ENCODE data around the gene C2orf72. TPM values are rescaled to one million over a fixed set of nuclear protein-coding genes. Genes with fewer than 3 reads are reported as not detected.

C2orf72 gene
- total and polyA plus RNA-seq, 2 donors (not counting 1 experiment from before 2014, with no cell fraction given), result not detected

GRCh38 chr2:231030725-231031124 lies 6.6 kb upstream of the C2orf72 start:
- H3K4me1 ChIP-seq (ENCODE audit: control insufficient read depth in 2 of 2, insufficient read depth in 2 of 2, low read length in 2 of 2), result peaks cover 7 to 8% of the 10 kb centered on the region in 2 donors
- no peaks in the 10 kb centered on the region for H3K9me3 Mint-ChIP-seq (ENCODE audit: insufficient read depth)
- peaks cover 0 to 10% (median under 1%) of the 10 kb centered on the region in 4 experiments for H3K27me3 ChIP-seq (replicated peaks in 1 of 4; ENCODE audit: control extremely low read depth in 1 of 4, control insufficient read depth in 3 of 4, insufficient read depth in 4 of 4, low read length in 3 of 4)
- DNase-seq (no peak), ATAC-seq (ENCODE audit: low read depth) (no peak)
- intact Hi-C loops (cut with micrococcal nuclease), result no loop called here
- peaks cover 9% of the 10 kb centered on the region for H3K4me1 Mint-ChIP-seq
- H4K20me1 ChIP-seq (ENCODE audit: control insufficient read depth, insufficient read depth, low read length, poor library complexity, severe bottlenecking), result no peaks in the 10 kb centered on the region
- H3K4me3 ChIP-seq (ENCODE audit: control extremely low read depth in 1 of 5, extremely low read depth in 1 of 5, insufficient read depth in 1 of 5, low read depth in 2 of 5, low read length in 4 of 5), result no peak overlapping the region
- WGBS (ENCODE audit: insufficient coverage), result 40% methylated on average over 1 of the region's 3 CpGs
- H3K4me2 ChIP-seq (replicated peaks; ENCODE audit: low read depth, low read length, poor library complexity, severe bottlenecking), result no peak overlapping the region
- H3K27me3 Mint-ChIP-seq, result peaks cover 14% of the 10 kb centered on the region
- ChIA-PET POLR2A (no interaction called here), CTCF (interaction anchor here (1.4 kb wide), 1 partner anchor 22 kb away, joined by 4 read pairs; no protein-coding TSS in a partner anchor)
- H3K9me3 ChIP-seq (ENCODE audit: control extremely low read depth in 1 of 3, control insufficient read depth in 2 of 3, insufficient read depth in 1 of 3, low read length in 2 of 3), result peaks cover 0 to 4% (median 0%) of the 10 kb centered on the region in 3 donors
- no peaks in the 10 kb centered on the region for H3K79me2 ChIP-seq (ENCODE audit: control insufficient read depth, insufficient read depth, low read length)
- H3K27ac ChIP-seq (ENCODE audit: low read length in 2 of 2), result no peak overlapping the region
- no peak overlapping the region for H3K27ac Mint-ChIP-seq
- no peaks in the 10 kb centered on the region for H3K36me3 ChIP-seq (replicated peaks in 1 of 2; ENCODE audit: control extremely low read depth in 1 of 2, control insufficient read depth in 1 of 2, extremely low read depth in 1 of 2, insufficient read depth in 2 of 2, low read length in 1 of 2)
- H2AFZ ChIP-seq (ENCODE audit: insufficient read depth, low read depth, low read length, poor library complexity, severe bottlenecking), result no peak overlapping the region
- no peak overlapping the region for H3K9ac ChIP-seq (ENCODE audit: low read length)
- H3K4me3 Mint-ChIP-seq, result no peak overlapping the region
- TF ChIP-seq EZH2 (IDR thresholded peaks at IDR 0.05; ENCODE audit: borderline replicate concordance, insufficient read depth, low read depth, low read length, poor library complexity, severe bottlenecking) (no peak), CTCF (IDR thresholded peaks at IDR 0.05) (no peak)

- H3K4me1 ChIP-seq (ENCODE audit: control insufficient read depth in 2 of 2, insufficient read depth in 2 of 2, low read length in 2 of 2), result peaks cover 10 to 13% of the 10 kb centered on the region in 2 donors
- Mint-ChIP-seq H3K27me3 (peaks cover 25% of the 10 kb centered on the region), H3K4me3 (no peak overlapping the region), H3K9me3 (ENCODE audit: insufficient read depth) (no peaks in the 10 kb centered on the region), H3K27ac (no peak overlapping the region), H3K4me1 (peaks cover 11% of the 10 kb centered on the region)
- 84% methylated on average over 5 of the region's 5 CpGs for WGBS (ENCODE audit: insufficient coverage)
- CTCF ChIA-PET, result no interaction called here
- H3K79me2 ChIP-seq (ENCODE audit: control insufficient read depth, insufficient read depth, low read length), result no peaks in the 10 kb centered on the region
- H4K20me1 ChIP-seq (ENCODE audit: control insufficient read depth, insufficient read depth, low read length, poor library complexity, severe bottlenecking), result no peaks in the 10 kb centered on the region
- H2AFZ ChIP-seq (ENCODE audit: insufficient read depth, low read depth, low read length, poor library complexity, severe bottlenecking), result no peak overlapping the region
- DNase-seq (no peak), ATAC-seq (ENCODE audit: low read depth) (no peak)
- H3K9me3 ChIP-seq (ENCODE audit: control extremely low read depth in 1 of 3, control insufficient read depth in 2 of 3, insufficient read depth in 1 of 3, low read length in 2 of 3), result peaks cover 0 to 4% (median 0%) of the 10 kb centered on the region in 3 donors
- intact Hi-C loops (cut with micrococcal nuclease), result no loop called here
- no peak overlapping the region for H3K9ac ChIP-seq (ENCODE audit: low read length)
- peaks cover 0 to 24% (median 12%) of the 10 kb centered on the region in 4 experiments for H3K27me3 ChIP-seq (replicated peaks in 1 of 4; ENCODE audit: control extremely low read depth in 1 of 4, control insufficient read depth in 3 of 4, insufficient read depth in 4 of 4, low read length in 3 of 4)
- no peak overlapping the region for H3K4me2 ChIP-seq (replicated peaks; ENCODE audit: low read depth, low read length, poor library complexity, severe bottlenecking)
- no peak overlapping the region for H3K27ac ChIP-seq (ENCODE audit: low read length in 2 of 2)
- POLR2A ChIA-PET, result no interaction called here
- H3K4me3 ChIP-seq (ENCODE audit: control extremely low read depth in 1 of 5, extremely low read depth in 1 of 5, insufficient read depth in 1 of 5, low read depth in 2 of 5, low read length in 4 of 5), result no peak overlapping the region
- H3K36me3 ChIP-seq (replicated peaks in 1 of 2; ENCODE audit: control extremely low read depth in 1 of 2, control insufficient read depth in 1 of 2, extremely low read depth in 1 of 2, insufficient read depth in 2 of 2, low read length in 1 of 2), result no peaks in the 10 kb centered on the region
- TF ChIP-seq CTCF (IDR thresholded peaks at IDR 0.05) (no peak), EZH2 (IDR thresholded peaks at IDR 0.05; ENCODE audit: borderline replicate concordance, insufficient read depth, low read depth, low read length, poor library complexity, severe bottlenecking) (no peak)
Observed at GRCh38 chr2:231032575-231033140, 4.7 kb upstream of the C2orf72 start.

All from B cell (primary cell).